GM12878 (cell line): ENCODE results near the gene GALNT18. TPM values are rescaled to one million over a fixed set of nuclear protein-coding genes. Genes with fewer than 3 reads are reported as not detected.

Source experiments
- ATAC-seq: fragments of 200-7000 bp; cut with Tn5 transposase; 3 replicates; pipeline ENCODE4 v1.9.1; 2020; ENCODE audit warnings: mild to moderate bottlenecking, moderate library complexity
- BruUV-seq: library from RNA; stranded (reverse); fragments of 400-500 nt; replicated peaks from 2 replicates; lab custom pipeline; 2021; lab: Mats Ljungman, UMichigan
- CTCF ChIA-PET: fragments of 300-600 bp; sonication (Branson Sonifier 250); formaldehyde crosslinking; extraction: SDS; loops from one replicate; lab custom pipeline; 2021; ENCODE audit warnings: inconsistent platforms; lab: Yijun Ruan, JAX
- POLR2A ChIA-PET: fragments of 350-600 bp; formaldehyde crosslinking; extraction: SDS; loops from one replicate; lab custom pipeline; 2021; ENCODE audit warnings: inconsistent platforms; lab: Charles Lee
- RAD21 ChIA-PET: fragments of 300-600 bp; sonication (Branson Sonifier 250); formaldehyde crosslinking; loops from one replicate; lab custom pipeline; 2023; ENCODE audit warnings: antibody characterized with exemption; ENCODE audit not compliant: unreplicated experiment; lab: Charles Lee
- SMC1A ChIA-PET: fragments of 300-600 bp; sonication (Branson Sonifier 250); formaldehyde crosslinking; loops from one replicate; lab custom pipeline; 2023; ENCODE audit not compliant: unreplicated experiment, uncharacterized antibody; lab: Charles Lee
- DNase-seq: peaks from one replicate; pipeline ENCODE4 v3.0.0-alpha.2; 2011; ENCODE audit warnings: low read depth, low spot score
- FAIRE-seq: peaks from 3 replicates; lab custom pipeline; 2011; peaks lifted over from hg19 to GRCh38; lab: Jason Lieb, UNC
- H2AFZ ChIP-seq: 2 replicates; pipeline ENCODE4 v1.6.0; 2011; ENCODE audit warnings: low read depth, low read length, control low read depth; ENCODE audit not compliant: control insufficient read depth
- H3K27ac ChIP-seq: 2 replicates; pipeline ENCODE4 v1.5.1; 2011; ENCODE audit warnings: control low read depth; ENCODE audit not compliant: control insufficient read depth, insufficient read depth
- H3K27me3 ChIP-seq, 2 experiments: replicated peaks in 1 of 2; 2 replicates each; pipeline versions ENCODE4 v1.6.0 to v1.6.1; 2011; ENCODE audit warnings: low read length in 1 of 2; ENCODE audit not compliant: control insufficient read depth in 2 of 2, insufficient read depth in 2 of 2
- H3K36me3 ChIP-seq, 2 experiments: 2 replicates each; pipeline ENCODE4 v1.5.1; 2011; ENCODE audit warnings: low read length in 1 of 2; ENCODE audit not compliant: control insufficient read depth in 2 of 2, insufficient read depth in 2 of 2
- H3K4me1 ChIP-seq: 2 replicates; pipeline ENCODE4 v1.6.1; 2011; ENCODE audit warnings: mild to moderate bottlenecking, low read length, moderate library complexity, mixed read lengths; ENCODE audit not compliant: control insufficient read depth, insufficient read depth
- H3K4me2 ChIP-seq: 2 replicates; pipeline ENCODE4 v1.6.0; 2011; ENCODE audit warnings: control low read depth; ENCODE audit not compliant: control insufficient read depth, insufficient read depth
- H3K4me3 ChIP-seq: fragments of 200-600 bp; sonication (generic); 2 replicates; pipeline ENCODE4 v1.5.1; 2016
- H3K79me2 ChIP-seq: 2 replicates; pipeline ENCODE4 v1.6.0; 2011; ENCODE audit warnings: low read length; ENCODE audit not compliant: control insufficient read depth, insufficient read depth
- H3K9ac ChIP-seq: 2 replicates; pipeline ENCODE4 v1.8.0; 2011; ENCODE audit warnings: low read length, control low read depth, mixed read lengths; ENCODE audit not compliant: control insufficient read depth, insufficient read depth
- H3K9me3 ChIP-seq: replicated peaks from 3 replicates; pipeline ENCODE4 v1.5.1; 2011; ENCODE audit warnings: mild to moderate bottlenecking, low read length; ENCODE audit not compliant: control insufficient read depth, insufficient read depth
- H4K20me1 ChIP-seq: 2 replicates; pipeline ENCODE4 v1.6.0; 2011; ENCODE audit not compliant: control insufficient read depth, insufficient read depth
- DPF2 ChIP-seq: fragments of 450-650 bp; IDR thresholded peaks from 2 replicates; pipeline ENCODE4 v1.6.1; 2017; ENCODE audit warnings: mild to moderate bottlenecking
- GATAD2B ChIP-seq: fragments of 450-650 bp; conservative IDR thresholded peaks from 2 replicates; pipeline ENCODE4 v1.6.1; 2017; ENCODE audit warnings: low read depth, mild to moderate bottlenecking, moderate library complexity
- KDM1A ChIP-seq: fragments of 200-600 bp; sonication (generic); IDR thresholded peaks from 2 replicates; pipeline ENCODE4 v1.6.1; 2016; ENCODE audit warnings: borderline replicate concordance
- PKNOX1 ChIP-seq: fragments of 450-650 bp; IDR thresholded peaks from 2 replicates; pipeline ENCODE4 v1.6.1; 2016; ENCODE audit warnings: mild to moderate bottlenecking
- PML ChIP-seq: IDR thresholded peaks from 2 replicates; pipeline ENCODE4 v1.6.1; 2012; ENCODE audit warnings: low read length, inconsistent platforms
- ZNF24 ChIP-seq: fragments of 450-650 bp; IDR thresholded peaks from 2 replicates; pipeline ENCODE4 v1.6.1; 2017; ENCODE audit warnings: antibody characterized with exemption, mild to moderate bottlenecking
- WGBS: methylation state at CpG from one replicate; pipeline ENCODE4 v1.1.6; 2016; ENCODE audit warnings: low lambda C conversion rate; ENCODE audit not compliant: insufficient replicate concordance, insufficient coverage; ENCODE audit errors: missing lambda C conversion rate; 5-methylcytosine and 5-hydroxymethylcytosine counted together
- in situ Hi-C: fragments of 300-500 bp; cut with MboI; formaldehyde crosslinking; loops from 9 replicates; pipeline ENCODE4 v1.14.3; 2018; ENCODE audit warnings: mixed read lengths
- intact Hi-C: fragments of 100-400 bp; cut with micrococcal nuclease; formaldehyde crosslinking; loops from one replicate; pipeline ENCODE4 v1.14.2; 2022; ENCODE audit not compliant: unreplicated experiment
- polyA plus RNA-seq, 11 experiments: library from polyadenylated mRNA; depleted of rRNA in 4 of 11; unstranded in 6 of 11; stranded (reverse) in 5 of 11; fragments of >200 nt; fragmentation: Nextera tagmentation in 4 of 11; fragmentation: Illumina TruSeq in 1 of 11; extraction: Ambion mirVana in 4 of 11; extraction: Trizol in 1 of 11; gene quantifications; 1 replicate in 1 of 11; 2 replicates in 10 of 11; pipeline versions ENCODE4 v1.2.1 to v1.2.3, GENCODE V29; 2011 to 2016; ENCODE audit warnings: inconsistent platforms in 2 of 11, missing spikeins in 2 of 11, low read depth in 1 of 11
- total RNA-seq, 4 experiments: library from RNA; depleted of rRNA in 3 of 4; stranded (reverse); fragments of >200 nt in 3 of 4; fragmentation: Illumina TruSeq in 1 of 4; extraction: Trizol in 1 of 4; gene quantifications; 2 replicates each; pipeline versions ENCODE4 v1.2.1 to v1.2.3, GENCODE V29; 2013 to 2021

Gene GALNT18
- total and polyA plus RNA-seq, 10 of the 15 experiments (the other 5 are each of a cell fraction or from before 2014, with no cell fraction given): 1.2 to 14.2 (median 6.3) TPM

- TF ChIP-seq PKNOX1 (no peak), KDM1A (no peak), DPF2 (no peak), ZNF24 (no peak), GATAD2B (no peak)
These were observed 51.8 kb downstream of the GALNT18 start (continued) for GRCh38 chr11:11569936-11570491.

GRCh38 chr11:11568651-11569229 is 53.1 kb downstream of the GALNT18 start:
- no peak for FAIRE-seq
- whole genome bisulfite sequencing: 8% methylated on average over 3 of the region's 3 CpGs
- peak; percentile 40 for DNase-seq
- in situ Hi-C loops: no loop called here
- H3K27me3 ChIP-seq: no peaks in the 10 kb centered on the region
- no peaks in the 10 kb centered on the region for H4K20me1 ChIP-seq
- TF ChIP-seq PML (no peak), PKNOX1 (peak; percentile 65)
- BruUV-seq: no TSS peak
- H3K4me2 ChIP-seq: no peak overlapping the region
- H3K9me3 ChIP-seq: no peaks in the 10 kb centered on the region
- ChIA-PET RAD21 (interaction anchor here (0.9 kb wide), 1 partner anchor 27 kb away, joined by 3 read pairs; no protein-coding TSS in a partner anchor), CTCF (interaction anchor here (0.7 kb wide), 1 partner anchor 1260 kb away, joined by 3 read pairs; no protein-coding TSS in a partner anchor), SMC1A (interaction anchor here (0.6 to 1.7 kb wide), 8 partner anchors 15 to 219 kb away, joined by 3 to 4 read pairs (median 4); no protein-coding TSS in a partner anchor), POLR2A (interaction anchor here (0.6 kb wide), 3 partner anchors 11 to 1443 kb away, joined by 3 to 4 read pairs (median 3); no protein-coding TSS in a partner anchor)
- H2AFZ ChIP-seq: no peak overlapping the region
- ATAC-seq: peak; percentile 73
- no peaks in the 10 kb centered on the region for H3K36me3 ChIP-seq
- intact Hi-C loops: no loop called here
- H3K4me1 ChIP-seq: peaks cover 21% of the 10 kb centered on the region
- no peak overlapping the region for H3K9ac ChIP-seq
- H3K79me2 ChIP-seq: peaks cover 10% of the 10 kb centered on the region
- no peak overlapping the region; the same call in 1 of the 2 replicates for H3K27ac ChIP-seq
- H3K4me3 ChIP-seq: no peak overlapping the region
